GM19452 (cell line): ENCODE results near the gene BRD2.

Experiments used
- ATAC-seq: cut with Tn5 transposase; IDR thresholded peaks from one replicate; pipeline ENCODE4 v1.9.1; 2021; ENCODE audit not compliant: unreplicated experiment

The BRD2 gene

DNA sequence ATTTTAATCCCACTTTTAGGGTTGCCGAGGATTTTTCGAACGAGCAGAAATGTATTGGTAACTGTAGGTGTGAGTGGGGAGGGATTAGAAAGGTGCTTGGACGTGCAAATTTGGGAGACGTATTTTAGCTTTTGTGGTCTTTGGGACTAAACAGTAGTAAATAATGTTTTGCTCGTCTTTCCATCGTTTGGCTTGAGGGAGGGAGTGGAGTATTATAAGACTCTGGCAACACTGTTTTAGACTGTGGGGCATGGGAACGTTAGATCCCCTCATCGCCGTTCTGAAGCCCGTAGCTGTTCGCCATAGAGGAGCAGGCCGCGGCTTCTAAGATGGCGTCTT is 2.8 kb downstream of the BRD2 start:
- no peak for ATAC-seq

- peak; percentile 39 for ATAC-seq
Measured at GRCh38 chr6:32971581-32972352, 3.4 kb downstream of the BRD2 start.

- ATAC-seq: no peak
Measured at GRCh38 chr6:32972353-32973143, 4.2 kb downstream of the BRD2 start.

- no peak for ATAC-seq
Measured at GRCh38 chr6:32973144-32974015, 5.0 kb downstream of the BRD2 start.

DNA sequence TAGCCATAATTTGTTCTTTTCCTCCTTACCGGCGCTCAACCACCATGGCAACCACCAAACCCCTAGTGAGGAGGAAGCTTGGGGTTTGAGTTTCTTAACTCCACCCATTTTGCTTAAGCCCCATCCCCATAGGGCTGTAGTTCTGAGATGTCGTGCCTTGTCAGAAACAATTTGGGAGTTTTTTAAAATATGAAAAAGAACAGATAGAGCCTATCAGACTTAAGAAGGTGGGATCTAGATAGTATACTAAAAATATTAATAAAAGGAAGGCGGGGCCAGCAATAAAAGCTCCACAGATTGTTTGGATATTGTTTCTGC is 5.6 kb downstream of the BRD2 start:
- ATAC-seq: no peak

- ATAC-seq: no peak
Measured at GRCh38 chr6:32974541-32975308, 6.3 kb downstream of the BRD2 start.

DNA sequence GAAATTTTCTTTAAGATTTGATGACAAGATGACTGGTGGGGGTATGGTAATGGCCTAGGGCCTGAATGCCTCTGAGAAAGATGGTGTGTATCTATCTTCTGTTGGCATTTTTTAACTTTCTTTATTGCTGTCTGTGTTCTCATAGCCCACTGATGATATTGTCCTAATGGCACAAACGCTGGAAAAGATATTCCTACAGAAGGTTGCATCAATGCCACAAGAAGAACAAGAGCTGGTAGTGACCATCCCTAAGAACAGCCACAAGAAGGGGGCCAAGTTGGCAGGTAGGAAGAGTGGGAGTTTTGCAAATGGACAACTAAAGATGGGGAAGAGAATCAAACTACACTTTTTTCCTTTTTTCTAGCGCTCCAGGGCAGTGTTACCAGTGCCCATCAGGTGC is 7.5 kb downstream of the BRD2 start:
- ATAC-seq: no peak

GRCh38 chr6:32976334-32977069 is 8.1 kb downstream of the BRD2 start:
- ATAC-seq: no peak

GRCh38 chr6:32977272-32977952 is 9.0 kb downstream of the BRD2 start:
- no peak for ATAC-seq

DNA sequence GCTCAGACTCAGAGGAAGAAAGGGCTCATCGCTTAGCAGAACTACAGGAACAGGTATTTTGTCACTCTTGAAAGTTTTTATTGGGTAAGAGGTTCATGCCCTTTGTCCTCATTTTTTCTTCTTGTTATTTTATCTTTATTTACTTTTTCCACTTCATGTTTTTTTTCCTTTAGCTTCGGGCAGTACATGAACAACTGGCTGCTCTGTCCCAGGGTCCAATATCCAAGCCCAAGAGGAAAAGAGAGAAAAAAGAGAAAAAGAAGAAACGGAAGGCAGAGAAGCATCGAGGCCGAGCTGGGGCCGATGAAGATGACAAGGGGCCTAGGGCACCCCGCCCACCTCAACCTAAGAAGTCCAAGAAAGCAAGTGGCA is 9.5 kb downstream of the BRD2 start:
- ATAC-seq: no peak

DNA sequence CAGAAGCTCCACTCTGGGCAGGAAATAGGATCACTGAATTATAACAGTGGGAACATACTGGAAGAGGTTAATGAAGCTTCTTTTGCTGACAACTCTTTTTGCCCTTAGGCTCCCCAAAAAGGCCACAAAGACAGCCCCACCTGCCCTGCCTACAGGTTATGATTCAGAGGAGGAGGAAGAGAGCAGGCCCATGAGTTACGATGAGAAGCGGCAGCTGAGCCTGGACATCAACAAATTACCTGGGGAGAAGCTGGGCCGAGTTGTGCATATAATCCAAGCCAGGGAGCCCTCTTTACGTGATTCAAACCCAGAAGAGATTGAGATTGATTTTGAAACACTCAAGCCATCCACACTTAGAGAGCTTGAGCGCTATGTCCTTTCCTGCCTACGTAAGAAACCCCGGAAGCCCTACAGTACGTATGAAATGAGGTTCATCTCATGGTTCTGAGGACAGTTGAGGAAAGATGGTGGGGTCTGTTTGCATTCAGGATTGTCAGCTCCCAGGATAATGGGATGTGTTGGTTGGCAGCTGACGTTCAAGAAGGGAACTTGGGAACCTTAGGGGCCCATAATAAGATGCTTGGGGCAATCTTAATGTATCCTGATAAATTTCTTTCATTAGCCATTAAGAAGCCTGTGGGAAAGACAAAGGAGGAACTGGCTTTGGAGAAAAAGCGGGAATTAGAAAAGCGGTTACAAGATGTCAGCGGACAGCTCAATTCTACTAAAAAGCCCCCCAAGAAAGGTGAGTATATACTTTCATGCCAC is 11.5 kb downstream of the BRD2 start:
- ATAC-seq: no peak

DNA sequence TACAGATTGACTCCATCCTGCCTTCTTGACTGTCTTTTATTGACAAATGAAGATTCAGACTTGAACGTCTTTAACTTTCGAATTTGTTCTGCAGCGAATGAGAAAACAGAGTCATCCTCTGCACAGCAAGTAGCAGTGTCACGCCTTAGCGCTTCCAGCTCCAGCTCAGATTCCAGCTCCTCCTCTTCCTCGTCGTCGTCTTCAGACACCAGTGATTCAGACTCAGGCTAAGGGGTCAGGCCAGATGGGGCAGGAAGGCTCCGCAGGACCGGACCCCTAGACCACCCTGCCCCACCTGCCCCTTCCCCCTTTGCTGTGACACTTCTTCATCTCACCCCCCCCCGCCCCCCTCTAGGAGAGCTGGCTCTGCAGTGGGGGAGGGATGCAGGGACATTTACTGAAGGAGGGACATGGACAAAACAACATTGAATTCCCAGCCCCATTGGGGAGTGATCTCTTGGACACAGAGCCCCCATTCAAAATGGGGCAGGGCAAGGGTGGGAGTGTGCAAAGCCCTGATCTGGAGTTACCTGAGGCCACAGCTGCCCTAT is 12.2 kb downstream of the BRD2 start:
- ATAC-seq: no peak

- no peak for ATAC-seq
Measured at GRCh38 chr6:32982084-32982701, 13.8 kb downstream of the BRD2 start.

DNA sequence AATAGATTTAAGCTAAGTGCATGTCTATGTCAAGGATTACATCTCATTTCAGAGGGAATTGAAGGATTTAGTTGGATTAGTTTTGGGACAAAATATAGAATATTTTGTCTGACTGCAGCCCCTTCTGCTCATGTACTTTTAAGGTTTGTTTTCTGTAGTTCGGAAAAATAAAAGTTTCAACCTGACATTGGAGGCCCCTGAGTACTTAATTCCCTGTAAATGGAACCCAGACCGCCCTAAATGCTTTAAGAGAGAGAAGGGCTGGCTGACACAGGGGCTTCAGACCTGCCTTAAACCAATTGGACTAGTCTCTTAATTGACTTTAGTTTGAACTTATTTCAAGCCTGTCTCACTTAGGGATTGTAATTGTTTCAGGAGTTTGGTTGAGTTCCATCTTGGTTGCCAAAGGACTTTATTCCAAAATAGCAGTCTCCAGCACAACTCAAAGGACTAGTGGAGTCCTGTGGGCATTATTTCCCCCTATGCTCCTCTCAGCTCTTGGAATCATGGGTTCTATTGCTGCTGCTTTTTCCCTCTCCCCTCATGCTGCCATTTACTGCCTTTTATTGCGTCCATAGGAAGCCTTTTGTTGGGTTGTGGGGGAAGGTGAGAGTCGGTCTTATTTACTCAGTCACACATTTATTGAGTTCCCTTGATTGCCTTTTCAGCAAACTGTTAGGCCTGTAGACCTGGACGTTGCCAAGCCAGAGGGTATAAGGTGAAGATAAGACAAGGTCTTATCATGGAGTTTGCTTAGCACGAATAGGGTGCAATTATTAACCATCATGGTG is 14.5 kb downstream of the BRD2 start:
- ATAC-seq: no peak

DNA sequence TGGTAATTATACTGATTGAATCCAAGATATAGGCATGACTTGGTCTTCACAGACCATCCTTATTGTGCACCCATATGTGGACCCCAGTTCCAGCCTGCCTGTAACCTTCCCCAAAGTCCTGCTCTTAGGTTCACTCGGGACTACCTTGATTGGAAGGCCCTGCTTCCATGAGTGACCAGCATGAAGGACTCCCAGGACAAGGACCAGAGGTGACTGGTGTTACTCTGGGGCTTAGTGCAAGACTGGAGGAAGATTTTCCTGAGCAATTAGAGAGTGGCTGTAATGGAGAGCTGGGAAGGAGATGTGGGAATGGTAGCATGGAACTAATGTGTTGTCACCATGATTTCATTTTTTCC is 15.1 kb downstream of the BRD2 start:
- no peak for ATAC-seq

DNA sequence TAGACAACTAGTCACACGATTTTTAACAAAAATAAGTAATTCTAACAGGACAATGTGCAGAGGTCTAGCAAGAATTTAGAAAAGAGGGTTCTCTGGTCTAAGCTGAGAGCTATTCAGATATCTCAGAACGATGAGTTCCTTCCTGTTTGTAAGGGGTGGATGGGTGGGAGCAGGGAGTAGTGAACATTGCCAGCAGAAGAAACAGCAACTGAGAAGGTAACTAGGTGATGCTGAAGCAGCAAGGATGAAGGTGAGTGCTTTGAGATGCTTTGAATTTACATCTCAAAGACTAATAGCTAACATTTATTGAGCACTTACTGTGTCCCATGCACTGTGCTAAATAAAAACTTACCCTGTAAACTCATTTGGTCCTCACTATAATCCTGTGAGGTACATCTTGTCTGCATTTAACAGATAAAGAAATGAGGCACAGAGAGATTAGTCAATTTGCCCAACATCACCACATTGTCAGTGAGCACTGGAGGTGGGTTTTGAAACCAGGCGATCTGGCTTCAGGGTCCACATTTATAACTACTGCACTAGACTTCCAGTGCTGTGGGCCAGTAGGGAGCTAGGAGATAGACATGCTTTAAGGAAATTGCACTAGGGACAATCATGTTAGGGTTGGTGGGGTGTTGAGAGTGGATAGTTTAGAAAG is 15.7 kb downstream of the BRD2 start:
- peak; percentile 8 for ATAC-seq
